Muscle of back (tissue), 11 donors: ENCODE results near the gene APIP. TPM values are rescaled to one million over a fixed set of nuclear protein-coding genes. Genes with fewer than 3 reads are reported as not detected.
"Not testable (repeated sequence)": the region's sequence is repeated elsewhere in the genome, so short reads cannot be mapped to it uniquely, and the experiment has no call there.

Experiments used
- DNase-seq, 3 donors: peaks; one replicate each; pipeline versions ENCODE4 v3.0.0 to v3.0.0-alpha.2; 2013
- polyA plus RNA-seq, 10 donors: library from polyadenylated mRNA; unstranded; fragments of 120-200 nt; gene quantifications; one replicate each; pipeline ENCODE4 v1.2.1, GENCODE V29; 2013; ENCODE audit not compliant: insufficient read length in 10 of 10

APIP gene
- polyA plus RNA-seq, 10 donors: 23.7 to 34.0 (median 27.8) TPM

DNA sequence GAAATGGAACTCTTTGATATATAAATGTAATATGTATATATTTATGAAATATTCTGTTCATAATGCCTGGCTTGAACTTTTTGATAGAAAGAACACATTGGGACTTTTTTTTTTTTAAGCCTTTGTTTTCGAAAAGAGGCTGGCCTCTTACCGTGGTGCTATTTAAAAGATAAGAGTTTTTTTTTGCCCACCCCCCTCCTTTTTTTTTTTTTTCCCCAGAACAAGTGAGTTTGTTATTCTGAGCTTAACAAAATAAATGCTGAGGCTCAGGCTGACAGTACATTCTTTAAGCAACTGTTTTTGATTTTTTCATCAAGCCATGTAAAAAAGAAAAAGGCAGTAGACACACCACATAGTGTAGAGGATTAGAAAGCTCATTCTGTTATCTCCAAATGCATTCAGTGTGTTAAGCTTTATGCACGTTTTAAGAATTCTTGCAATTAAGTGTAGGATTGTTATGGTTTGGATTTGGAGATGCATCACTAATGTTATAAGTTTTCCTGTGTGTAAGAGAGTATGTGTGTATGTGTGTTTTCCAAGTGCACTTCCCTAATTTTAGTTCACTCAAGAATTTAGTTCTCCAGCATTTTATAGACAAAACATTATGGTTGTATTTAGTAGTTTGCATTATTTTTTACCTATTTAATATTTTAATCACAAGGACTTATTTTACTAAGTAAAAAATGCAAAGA, 12.2 kb upstream of the APIP start:
- DNase-seq: no peak

DNA sequence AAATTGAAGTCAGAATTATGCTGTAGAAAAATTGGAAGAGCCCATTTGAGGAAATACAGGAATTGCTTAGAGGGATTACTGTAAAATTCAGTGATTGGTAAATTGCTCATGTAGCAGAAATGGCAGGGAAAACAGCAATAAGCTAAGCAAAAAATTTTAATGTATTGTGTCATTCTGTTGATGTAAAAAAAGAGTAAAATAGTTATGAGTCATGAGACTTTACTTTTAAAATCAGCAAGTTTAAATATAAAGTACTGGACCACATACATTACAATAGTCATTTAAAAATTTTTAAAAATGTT, 10.6 kb upstream of the APIP start:
- peak in 1 of 3 donors; percentile 47 for DNase-seq

DNA sequence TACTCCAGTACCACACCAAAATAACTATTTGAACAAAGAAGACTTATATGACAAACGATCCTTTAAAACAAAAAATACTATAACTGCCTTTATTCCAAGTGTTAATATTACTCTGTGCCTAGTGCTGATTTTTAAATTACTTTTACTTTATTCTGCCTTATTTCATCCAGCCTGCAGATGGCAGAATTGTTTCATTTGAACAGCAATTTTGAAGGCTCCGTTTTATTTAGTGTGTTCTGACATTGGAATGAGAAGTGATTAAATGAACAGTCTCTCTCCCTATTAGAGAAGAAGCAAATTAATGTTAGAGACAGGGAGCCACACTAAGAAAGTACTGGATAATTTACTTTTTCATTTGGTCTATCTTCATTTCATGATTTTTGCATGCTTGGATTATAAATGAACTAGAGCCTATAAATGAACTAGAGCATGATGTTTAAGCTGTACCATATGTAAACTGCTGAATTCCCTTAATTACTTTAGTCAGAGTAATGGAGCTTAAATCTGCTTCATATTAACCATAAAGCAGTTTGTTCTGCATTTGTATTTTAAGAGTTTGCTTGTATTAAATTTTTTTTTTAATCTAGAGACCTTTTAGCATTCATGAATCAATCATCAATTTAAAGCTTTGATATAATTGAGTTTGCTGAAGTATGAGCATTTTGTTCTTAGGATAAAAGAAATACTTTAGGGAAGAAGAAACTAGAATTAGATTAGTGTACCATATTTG, 10.1 kb upstream of the APIP start:
- peak; percentile 53 to 75 (median 58) for DNase-seq

DNA sequence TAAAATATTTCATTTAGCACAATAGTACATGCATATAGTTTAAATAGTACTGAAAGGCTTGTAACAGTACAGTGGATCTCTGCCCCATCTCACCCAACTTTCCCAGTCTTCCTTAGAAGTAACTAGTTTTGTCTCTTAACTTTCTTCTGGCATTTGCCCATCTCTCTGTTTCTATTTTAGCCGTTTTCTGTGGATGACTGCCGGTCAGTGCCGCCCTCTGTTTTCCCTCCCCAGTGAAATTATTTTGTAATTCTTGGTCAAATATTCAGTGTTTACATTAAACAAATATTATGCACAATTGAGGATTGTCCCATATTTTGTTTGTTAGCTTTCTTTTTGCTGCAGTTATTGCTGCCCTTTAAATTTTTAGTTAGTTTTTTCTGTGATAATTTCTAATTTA, 8.5 kb upstream of the APIP start:
- no peak for DNase-seq

DNA sequence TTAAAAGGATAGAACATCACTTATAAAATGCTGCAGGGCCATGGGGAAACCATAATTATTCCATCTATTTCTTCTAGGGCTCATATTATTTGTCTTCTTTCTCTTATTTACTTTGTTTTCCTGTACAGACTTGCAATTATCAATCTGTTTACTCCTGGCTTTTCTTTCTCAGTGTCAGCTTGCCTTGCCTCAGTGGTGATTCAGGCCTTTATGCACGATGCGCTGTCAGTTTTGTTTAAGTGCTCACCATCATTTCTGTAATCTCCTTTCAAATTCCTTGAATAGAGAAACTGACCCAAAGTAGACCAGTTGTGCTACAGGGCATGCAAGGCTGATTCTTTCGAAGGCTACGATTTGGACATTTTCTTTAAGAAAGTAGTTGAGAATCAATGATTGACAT, 5.0 kb upstream of the APIP start:
- DNase-seq: no peak

DNA sequence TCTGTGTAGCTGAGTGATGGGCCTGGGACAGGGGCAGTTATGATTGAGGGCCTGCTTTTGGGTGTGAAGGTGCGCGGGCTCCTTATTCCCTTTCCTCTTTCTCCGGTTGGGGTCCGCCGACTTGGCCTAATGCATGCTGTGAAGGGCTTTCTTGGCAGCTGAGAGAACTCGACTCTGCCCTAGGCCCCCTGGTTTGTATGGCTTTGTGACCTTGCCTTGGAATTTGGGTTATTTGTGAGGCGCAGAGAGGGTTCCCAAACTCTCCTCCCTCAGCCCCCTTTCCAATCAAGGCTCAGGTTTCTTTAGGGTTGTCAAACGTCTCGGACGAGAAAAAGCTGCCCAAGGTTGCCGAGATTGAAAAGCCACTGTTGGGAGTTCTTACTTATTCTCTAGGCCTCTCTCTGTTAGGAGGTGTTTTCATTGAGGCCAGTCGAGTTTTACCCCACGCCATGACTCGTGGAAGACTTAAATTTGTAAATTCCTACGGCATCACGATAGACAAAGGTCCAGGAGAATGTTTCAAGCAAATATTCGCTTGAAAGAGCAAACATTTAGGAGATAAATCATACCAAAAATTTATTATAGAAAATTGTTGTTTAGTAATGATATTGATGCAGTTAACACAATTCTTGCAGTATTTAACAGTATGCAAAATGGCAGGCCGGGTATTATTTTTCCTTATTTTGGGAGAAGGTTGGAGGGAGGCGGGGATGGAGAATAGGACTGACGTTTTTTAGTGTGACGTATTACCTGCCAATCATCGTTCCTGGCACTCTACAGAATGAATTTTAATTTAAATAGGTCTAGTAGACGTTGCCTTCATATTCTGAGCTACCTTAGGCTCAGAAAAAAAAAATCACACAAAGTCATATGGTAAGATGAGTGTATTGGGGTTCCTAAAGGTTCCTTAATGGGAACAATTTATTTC, 928 bp upstream of the APIP start:
- DNase-seq: peak in 2 of 3 donors; percentile 20 to 30

DNA sequence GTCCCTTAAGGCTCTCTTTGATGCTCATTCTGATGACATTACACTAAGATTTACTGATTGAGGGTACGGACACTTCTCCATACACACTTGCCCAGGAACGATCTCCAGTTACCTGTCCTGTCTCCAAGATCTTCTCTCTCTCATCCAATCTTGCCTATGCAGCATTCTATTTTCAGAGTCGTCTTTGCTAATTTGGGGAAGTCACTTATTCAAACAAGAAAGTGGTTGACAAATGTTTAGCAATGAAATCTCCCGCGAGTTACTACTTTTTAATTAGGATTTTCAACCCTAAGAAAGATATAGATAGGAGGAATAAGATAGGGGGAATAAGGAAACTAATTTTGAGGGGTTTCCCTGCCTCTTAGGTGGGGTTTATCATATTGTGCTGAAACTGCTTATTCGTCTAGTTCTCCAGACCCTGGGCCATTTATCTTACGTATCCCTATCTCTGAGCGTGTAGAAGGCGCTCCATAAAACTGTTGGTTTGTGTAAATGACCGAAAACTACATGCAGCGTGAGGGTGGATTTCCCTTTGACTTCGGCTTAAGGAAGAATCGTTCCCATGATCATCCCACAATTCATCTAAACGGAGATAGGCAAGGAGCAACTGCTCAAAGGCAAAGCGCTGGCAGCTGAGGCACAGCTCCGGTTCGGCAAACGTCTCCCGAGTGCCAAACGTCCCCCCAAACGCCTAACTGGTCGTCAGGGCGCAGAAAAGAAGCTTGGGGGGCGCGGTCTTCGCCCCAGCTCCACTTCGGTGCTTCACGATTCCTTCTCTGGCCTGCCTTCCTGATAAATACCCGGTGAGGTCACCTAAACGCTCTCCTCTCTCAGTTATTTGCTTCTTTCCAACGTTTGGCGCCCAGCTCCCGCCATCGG, 804 bp downstream of the APIP start:
- DNase-seq: peak in 2 of 3 donors; percentile 32 to 91

DNA sequence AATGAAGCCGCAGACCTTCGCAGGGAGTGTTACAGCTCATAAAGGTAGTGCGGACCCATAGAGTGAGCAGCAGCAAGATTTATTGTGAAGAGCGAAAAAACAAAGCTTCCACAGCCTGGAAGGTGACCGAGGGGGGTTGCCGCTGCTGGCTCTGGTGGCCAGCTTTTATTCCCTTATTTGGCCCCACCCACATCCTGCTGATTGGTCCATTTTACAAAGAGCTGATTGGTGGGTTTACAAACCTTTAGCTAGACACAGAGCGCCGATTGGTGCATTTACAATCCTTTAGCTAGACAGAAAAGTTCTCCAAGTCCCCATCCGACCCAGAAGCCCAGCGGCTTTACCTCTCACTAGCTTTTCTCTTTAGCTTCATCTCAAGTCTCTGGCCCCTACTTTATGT, 2.6 kb downstream of the APIP start:
- DNase-seq: not testable (repeated sequence)

DNA sequence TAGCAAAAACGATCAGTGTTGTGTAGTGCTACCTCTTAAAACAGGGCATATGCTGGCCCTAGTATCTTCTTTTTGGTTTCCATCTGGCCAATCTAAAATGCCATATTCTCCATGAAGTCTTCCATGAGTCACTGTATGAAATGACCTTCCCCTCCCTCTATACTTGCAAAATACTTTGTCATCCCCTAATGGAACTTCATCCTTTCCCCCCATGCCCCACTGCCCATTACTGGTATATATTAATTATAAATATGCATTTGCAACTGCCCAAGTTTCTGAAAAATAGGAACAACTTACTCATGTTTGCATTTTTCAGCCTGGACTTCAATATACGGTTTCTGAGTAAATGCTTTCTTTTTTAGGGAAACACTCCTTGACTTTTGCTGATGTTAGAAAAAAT, 4.5 kb downstream of the APIP start:
- DNase-seq: no peak

DNA sequence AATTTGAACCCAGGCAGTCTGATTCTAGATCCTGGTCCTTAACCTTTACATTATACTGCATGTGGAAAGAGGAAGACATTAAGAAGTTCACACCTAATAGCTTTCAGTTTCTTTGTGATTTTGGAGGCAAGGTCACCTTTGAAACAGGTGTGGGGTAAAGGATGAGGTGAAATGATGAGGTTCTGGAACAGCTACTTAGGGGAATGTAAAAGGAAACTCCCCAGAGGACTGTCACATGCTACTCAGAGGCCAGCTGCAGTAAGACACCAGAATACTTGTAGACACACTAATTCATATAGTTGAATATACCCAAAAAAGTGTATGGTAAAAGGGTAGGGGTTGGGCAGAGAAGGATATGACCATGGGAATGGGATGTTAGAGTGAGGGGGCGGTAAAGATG, 5.4 kb downstream of the APIP start:
- DNase-seq: no peak

DNA sequence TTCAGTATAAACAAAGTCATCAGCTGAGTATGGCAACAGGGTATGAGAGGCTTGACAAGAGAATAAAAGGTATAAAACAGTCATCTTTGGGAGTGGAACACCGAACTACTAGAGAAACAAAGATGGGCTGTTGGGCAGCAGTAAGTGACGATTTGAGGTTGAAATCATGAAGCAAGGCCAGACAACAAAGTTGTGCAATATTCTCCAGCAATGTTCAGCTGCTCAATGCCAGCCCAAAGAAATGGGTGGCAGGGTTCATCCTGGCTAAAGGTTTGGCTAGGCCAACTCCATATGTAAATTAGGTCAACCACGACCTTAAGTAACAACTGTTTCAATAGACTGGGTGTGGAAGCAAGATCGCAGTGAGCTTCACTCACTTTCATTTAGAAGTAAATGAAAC, 6.2 kb downstream of the APIP start:
- no peak for DNase-seq

DNA sequence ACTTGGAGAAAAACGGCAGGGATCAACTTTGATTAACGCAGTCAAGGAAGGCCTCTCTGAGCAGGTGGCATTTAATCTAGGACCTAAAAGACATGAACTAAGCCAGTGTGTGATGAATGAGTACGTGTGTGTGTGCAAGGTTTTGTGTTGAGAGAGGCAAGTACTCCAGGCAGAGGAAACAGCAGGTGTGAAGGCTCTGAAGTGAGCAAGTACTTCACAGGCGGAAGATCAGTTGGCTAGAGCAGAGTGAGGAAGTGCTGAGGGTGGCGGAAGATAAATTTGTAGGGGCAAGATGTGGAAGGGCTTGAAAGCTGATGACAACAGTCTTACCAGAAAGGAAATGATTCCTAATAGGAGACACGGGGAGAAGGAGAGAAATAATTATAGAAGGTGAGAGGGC, 6.8 kb downstream of the APIP start:
- no peak for DNase-seq

DNA sequence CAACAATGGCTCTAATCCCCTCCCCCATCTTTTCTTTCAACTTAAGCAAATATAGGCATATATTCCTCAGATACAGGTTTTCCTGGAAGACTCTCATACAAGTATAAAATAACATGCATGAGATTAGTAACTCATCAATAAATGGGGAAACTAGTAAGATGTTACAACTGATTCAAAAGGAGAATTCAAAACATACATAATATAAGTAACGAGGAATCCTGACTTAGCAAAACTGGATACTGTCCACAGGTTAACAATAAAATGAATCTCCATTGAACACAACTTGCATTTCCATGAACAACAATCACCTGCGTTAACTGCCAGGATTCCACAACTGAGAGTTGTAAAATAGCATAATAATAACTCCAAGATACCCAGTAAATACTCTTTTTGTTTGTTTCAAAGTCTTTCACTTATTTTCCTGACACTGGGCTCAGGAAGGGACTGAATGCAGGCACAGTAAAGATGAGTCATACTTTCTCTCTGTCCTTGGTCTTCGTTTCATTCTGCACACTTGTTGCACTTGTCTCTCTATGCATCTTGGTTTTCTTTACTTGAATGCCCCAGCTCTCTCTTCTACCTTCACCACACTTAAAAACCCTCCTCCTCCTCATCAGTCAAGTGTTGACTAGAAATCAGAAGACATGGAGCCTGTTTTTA, 8.1 kb downstream of the APIP start:
- no peak for DNase-seq

DNA sequence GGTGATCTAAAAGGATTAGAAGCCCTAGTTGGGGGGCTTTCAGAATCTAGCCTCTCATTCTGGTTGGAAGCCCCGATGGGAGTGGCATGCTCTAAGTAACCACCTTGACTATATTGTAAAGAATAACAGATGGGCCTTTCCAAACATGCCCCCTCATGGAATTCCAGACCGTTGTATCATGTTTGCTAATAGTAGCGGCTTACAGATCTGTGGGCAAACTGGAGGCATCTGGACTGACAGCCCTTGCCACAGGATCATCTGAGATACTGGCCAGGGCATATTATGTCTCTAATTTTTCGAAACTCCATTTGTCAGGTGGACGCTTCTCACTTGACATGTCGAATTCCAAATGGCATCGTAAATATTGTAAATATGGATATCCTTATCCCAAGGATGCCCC, 10.5 kb downstream of the APIP start:
- no peak for DNase-seq

DNA sequence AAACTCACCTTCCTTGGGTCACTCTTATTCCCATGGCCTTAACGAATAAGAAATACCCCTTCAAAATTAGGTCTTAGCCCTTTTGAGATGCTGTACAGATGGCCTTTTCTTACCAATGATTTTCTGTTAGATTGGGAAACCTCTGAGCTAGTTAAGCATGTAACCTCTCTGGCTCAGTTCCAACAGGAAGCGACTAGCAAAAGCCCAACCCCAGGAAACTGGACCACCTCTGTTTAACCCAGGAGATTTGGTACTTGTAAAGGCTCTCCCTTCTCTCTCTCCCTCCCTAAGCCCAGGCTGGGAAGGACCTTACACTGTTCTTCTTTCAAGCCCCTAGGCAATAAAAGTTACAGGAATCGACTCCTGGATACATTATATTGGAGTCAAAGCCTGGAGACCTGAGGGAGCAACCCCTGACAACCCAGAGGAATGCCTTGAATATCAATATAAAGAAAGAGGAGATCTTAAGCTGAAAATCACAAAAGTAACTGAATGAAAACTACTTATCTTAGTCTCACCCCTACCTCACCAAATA, 11.7 kb downstream of the APIP start:
- no peak for DNase-seq

DNA sequence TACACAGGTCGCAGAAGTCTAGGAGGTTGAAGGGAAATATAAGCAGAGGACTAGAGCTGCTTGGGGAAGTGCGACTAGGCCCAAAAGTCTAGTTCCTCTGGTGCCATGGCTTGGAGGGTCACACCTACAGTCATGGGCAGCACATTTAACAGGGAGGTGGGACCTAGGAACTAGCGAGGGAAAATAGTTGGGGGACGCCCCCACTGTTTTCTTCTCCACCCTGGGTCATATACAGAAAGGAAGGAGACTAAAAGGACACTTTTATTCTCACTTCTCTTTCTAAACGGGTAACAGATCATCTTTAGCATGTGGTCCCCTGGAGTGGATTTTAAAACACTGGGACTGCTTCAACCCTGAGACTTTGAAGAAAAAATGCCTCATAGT, 16.6 kb downstream of the APIP start:
- DNase-seq: peak in 1 of 3 donors; percentile 21

DNA sequence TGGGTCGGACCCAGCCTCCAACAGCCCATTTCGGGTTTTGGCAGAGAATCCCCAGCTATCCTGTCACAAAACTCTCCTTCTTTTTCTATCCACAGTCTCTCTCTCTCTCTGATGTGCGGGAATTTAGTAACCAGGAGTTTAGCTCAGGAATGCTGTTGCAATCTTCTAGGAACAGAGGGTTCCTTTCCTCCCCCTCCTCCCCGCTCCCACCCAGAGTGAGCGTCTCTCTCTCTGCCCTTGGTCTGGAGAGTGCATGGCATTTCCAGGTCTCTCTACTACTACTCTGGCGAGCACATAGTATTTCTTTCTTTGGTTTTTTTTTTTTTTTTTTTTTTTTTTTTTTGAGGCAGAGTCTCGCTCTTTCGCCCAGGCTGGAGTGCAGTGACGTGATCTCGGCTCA, 17.7 kb downstream of the APIP start:
- no peak for DNase-seq

DNA sequence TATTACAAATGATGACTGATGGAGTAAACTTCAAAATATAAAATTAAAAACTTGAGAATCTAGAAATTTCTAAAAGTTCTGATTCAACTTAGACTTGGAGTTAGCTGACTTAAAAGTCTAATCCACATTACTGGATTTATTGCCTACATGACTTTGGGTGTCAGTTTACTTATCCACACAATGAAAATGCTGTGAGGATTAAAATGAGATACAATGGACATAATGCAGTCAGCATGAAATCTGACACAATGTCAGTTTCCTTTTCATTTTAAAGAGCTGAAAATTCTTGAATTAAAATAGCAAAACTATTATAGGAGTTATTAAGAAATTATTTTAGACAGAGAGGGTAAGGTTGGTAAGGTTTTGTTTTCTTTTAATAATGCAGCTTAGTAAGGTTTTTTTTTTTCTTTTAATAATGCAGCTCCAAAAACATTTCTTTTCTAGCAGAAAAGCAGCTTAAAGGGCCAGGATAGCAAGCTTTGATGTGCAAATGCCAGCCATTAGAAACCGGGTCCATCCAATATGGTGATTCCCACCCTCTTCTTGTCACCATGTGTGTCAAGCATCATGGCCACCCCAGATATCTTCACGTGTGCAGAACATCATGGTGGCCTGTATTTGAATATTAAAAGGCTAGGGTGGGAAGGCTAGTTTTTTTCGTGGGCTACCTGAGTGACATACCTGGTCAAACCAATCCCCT, 18.9 kb downstream of the APIP start:
- no peak for DNase-seq

DNA sequence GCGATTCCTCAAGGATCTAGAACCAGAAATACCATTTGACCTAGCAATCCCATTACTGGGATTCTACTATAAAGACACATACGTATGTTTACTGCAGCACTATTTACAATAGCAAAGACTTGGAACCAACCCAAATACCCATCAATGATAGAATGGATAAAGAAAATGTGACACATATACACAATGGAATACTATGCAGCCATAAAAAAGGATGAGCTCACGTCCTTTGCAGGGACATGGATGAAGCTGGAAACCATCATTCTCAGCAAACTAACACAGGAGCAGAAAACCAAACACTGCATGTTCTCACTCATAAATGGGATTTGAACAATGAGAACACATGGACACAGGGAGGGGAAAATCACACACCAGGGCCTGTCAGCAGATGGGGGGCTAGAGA, 20.0 kb downstream of the APIP start:
- DNase-seq: not testable (repeated sequence)

DNA sequence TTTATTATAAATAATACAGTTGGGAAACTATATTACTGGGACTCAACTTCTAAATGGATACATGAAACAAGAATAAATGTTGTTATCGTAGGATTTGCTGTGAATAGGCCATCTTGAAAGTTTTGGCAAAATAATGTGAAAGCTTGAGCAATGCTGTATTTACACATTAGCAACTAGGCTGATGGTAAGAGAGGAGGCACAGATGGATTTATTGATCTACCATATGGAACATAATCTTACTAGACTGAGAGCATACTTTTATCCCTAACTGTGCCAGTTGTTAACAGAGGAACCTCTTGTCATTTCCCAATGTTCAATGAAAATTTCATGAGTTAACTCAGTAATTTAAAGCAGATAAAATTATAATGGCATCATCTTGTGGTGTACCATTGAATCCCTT, 22.8 kb downstream of the APIP start:
- no peak for DNase-seq
